ENCODE measurements around the gene SGMS1.
"Not testable (repeated sequence)": the region's sequence is repeated elsewhere in the genome, so short reads cannot be mapped to it uniquely, and the experiment has no call there.

The SGMS1 gene

GRCh38 chr10:50554376-50554994 is 69.3 kb downstream of the SGMS1 start:
- DNase-seq: no peak

- DNase-seq: peak; percentile 60
These were observed 70.8 kb downstream of the SGMS1 start for GRCh38 chr10:50552771-50553535.

DNA sequence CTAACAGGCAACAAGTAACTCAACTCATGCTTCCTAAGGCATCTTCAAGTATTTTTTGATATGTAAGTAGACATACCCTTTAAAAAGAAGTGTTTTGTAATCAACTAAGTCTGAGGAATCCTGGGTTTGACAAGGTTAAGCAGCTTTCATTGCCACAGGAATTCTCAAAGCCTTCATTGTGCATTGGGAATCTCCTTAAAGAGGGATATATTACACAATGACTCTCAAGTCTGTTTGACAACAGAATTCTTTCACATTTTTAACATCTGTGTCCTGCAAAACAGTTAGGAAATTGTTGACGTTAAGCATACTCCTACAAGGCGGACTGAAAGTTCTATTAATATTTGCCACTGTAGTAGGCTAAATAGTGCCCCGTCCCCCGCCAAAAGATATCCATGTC is 71.4 kb downstream of the SGMS1 start:
- no peak for DNase-seq

DNA sequence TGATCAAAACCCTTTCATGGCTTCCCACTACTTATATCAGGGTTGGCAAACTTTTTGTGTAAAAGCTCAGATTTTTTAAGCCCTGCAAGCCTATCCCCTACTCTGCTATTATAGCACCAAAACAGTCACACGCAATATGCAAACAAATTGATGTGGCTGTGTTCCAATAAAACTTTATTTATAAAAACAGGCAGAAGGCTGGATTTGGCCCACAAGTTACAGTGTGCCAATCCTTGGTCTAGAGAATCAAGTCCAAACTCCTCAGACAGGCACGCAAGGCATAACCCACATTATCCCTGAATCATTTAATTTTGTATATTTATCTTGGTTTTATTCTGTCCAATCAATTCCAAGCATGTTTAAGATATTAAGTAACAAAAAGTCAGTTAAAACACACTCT is 71.9 kb downstream of the SGMS1 start:
- DNase-seq: no peak

- DNase-seq: no peak
These were observed 73.4 kb downstream of the SGMS1 start for GRCh38 chr10:50550291-50550839.

GRCh38 chr10:50549186-50549585 is 74.6 kb downstream of the SGMS1 start:
- not testable (repeated sequence) for DNase-seq

DNA sequence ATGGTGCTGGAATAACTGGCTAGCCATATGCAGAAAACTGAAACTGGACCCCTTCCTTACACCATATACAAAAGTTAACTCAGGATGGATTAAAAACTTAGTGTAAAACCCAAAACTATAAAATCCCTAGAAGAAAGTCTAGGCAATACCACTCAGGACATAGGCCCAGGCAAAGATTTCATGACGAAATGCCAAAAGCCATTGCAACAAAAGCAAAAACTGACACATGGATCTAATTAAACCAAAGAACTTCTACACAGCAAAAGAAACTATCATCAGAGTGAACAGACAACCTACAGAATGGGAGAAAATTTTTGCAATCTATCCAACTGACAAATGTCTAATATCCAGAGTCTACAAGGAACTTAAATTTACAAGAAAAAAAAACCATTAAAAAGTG is 75.3 kb downstream of the SGMS1 start:
- DNase-seq: not testable (repeated sequence)

DNA sequence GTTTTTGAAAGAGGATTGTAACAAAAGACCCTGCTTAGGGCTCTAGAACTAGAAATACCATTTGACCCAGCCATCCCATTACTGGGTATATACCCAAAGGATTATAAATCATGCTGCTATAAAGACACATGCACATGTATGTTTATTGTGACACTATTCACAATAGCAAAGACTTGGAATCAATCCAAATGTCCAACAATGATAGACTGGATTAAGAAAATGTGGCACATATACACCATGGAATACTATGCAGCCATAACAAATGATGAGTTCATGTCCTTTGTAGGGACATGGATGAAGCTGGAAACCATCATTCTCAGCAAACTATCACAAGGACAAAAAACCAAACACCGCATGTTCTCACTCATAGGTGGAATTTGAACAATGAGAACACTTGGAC is 77.5 kb downstream of the SGMS1 start:
- not testable (repeated sequence) for DNase-seq

DNA sequence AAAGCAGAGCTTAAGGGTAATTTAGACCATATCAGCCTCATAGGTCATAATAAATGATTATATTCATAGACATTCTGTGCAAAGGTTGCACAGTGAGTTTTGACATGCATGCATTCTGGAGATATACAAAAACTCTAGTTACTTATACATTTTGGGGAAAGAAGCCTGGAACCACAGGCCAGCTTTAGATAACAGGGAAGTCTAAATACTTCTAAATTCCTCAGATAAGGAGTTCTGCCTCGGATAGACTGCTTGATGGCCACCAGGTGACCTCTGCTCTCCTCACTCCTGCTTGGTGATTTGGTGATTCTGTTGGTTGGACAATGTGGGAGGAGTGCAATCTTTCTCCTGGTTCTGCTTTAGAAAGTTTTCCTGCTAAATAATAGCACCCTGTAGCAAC is 77.9 kb downstream of the SGMS1 start:
- DNase-seq: no peak

- no peak for DNase-seq
These were observed 78.8 kb downstream of the SGMS1 start for GRCh38 chr10:50544857-50545429.

- no peak for DNase-seq
These were observed 79.5 kb downstream of the SGMS1 start for GRCh38 chr10:50544095-50544856.

DNA sequence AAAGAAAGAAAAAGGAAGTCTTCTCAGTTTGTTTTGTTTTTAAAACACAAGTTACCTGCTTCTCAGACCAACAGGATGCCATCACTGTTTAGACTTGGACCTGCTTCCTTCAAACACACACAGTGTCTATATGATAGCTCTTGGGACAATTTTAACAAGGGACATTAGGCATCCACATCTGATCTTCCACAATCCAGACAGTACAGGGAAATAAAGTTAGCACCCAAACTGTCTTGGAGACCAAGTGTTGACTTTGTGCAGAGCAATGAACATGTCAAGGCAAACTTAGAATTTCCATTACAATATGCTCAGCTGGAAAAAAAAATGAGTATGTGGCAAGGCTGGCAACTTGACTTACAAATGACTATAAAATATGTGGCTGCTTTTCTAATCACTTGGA is 80.9 kb downstream of the SGMS1 start:
- no peak for DNase-seq

DNA sequence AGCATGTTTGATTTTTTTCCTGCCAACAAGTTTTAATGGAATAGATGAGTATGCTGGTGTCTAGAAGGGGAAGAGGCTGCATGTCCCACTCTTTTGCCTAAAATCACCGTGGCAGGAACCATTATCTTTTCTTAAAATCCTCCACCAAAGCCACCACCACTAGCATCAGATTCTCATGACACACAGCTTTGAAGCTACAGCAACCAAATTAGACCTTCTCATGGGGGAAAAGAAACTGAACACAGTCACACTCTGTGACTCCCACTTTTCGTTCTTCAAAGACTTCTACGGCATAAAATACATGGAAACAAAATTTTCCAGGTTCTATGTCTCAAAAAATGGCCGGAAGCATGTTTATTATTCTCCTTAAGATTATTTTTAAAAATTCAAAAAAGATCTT is 81.8 kb downstream of the SGMS1 start:
- no peak for DNase-seq

GRCh38 chr10:50541317-50541716 is 82.4 kb downstream of the SGMS1 start:
- no peak for DNase-seq

GRCh38 chr10:50540826-50541122 is 83.0 kb downstream of the SGMS1 start:
- no peak for DNase-seq

DNA sequence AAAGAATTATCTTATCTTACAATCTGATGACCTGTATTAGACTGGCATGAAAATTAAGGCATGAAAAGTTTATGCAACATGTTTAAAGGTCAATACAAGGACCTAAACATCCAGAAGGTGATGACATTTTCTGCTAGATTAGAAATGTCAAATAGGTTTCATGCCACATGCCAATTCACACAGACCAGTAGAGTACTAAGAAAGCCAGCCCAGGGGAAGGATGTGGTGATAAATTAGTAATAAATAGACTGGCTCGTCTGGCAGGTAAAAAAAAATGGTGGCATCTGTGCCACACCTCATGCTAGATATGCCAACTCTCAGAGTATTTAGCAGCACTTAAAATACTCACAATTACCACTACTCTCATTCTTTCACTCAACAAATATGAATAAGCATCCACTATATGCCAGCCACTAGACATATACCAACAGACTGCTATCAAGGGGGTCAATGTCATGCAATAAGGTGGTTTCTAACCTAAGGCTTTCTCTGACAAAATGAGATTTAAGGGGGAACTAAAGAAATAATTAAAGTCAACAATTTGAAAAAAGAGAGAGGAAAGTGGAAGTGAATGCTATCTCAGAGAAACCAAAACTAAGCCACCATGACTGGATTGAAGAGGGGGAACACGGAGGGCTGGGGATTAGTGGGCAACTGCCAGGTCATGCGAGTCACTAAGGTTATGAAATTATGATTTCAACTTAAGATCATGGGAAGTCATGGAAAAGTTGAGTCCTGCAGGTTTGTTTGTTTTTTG is 83.5 kb downstream of the SGMS1 start:
- DNase-seq: peak; percentile 18

DNA sequence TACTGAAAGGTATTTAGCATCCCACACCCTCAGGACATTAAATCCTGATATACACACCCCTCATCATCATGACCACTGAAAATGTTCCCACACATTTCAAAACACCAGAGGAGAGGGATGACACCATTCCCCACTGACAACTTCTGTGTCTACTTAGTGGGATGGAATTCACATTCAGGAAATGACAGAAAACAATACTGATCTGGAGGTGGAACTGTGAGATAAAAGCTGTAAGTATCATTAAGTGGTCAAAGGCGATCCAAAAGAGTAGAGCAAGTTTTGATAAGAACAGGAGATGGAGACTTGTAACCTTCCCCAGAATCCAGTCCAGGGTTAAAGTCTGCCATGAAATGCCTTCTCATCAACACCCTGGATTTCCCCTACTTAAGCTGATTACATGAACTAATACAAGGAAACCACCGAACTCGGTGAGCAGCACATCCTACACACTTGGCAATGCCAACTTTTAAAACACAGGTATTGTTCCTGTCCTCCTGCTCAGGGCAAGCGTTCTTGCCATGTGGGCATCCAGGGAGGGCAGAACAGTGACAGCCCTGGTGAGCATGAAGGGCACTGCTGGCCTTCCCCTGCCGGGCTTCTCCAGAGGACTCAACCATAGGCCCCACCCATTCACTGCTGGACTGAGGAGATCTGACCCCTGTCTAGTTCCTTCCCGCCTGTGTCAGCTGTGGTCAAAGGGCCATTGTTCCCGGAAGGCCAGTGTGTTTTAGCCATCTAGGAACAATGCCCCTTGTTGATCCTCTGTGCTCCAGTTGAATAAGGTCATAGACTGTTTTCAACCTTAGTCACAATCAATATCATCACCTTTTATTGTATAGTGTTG is 85.0 kb downstream of the SGMS1 start:
- no peak for DNase-seq

- DNase-seq: no peak
These were observed 87.0 kb downstream of the SGMS1 start for GRCh38 chr10:50536617-50537240.

- DNase-seq: not testable (repeated sequence)
These were observed 88.9 kb downstream of the SGMS1 start for GRCh38 chr10:50534748-50535376.

- no peak for DNase-seq
These were observed 90.5 kb downstream of the SGMS1 start for GRCh38 chr10:50533296-50533695.
